SU-DHL-6 (cell line): ENCODE data around the gene SH2D4B.

Source experiments
- CTCF ChIP-seq: fragments of 200-600 bp; sonication (generic); IDR thresholded peaks from one replicate; pipeline ENCODE4 v1.5.1; 2017; ENCODE audit warnings: antibody characterized with exemption, mild to moderate bottlenecking, low read length, moderate library complexity; ENCODE audit not compliant: insufficient read depth, poor library complexity, severe bottlenecking
- EZH2phosphoT487 ChIP-seq: fragments of 200-600 bp; sonication (generic), shearing (Covaris generic); conservative IDR thresholded peaks from 2 replicates; pipeline ENCODE4 v1.6.1; 2018; ENCODE audit warnings: mild to moderate bottlenecking, antibody characterized with exemption, low read length, moderate library complexity, mixed read lengths

GRCh38 chr10:80504897-80505465 lies 32.7 kb upstream of the SH2D4B start:
- TF ChIP-seq CTCF (no peak), EZH2phosphoT487 (no peak)
